Fibroblast of lung (primary cell): ENCODE data around the gene ATG10. TPM values are rescaled to one million over a fixed set of nuclear protein-coding genes. Genes with fewer than 3 reads are reported as not detected.

Experiments
- DNase-seq, 2 donors: peaks; one replicate each; pipeline versions ENCODE4 v3.0.0 to v3.0.0-alpha.2; 2010; ENCODE audit warnings: low read depth in 2 of 2
- H2AFZ ChIP-seq: 2 replicates; pipeline ENCODE4 v1.5.1; 2012; ENCODE audit warnings: low read length, control low read depth, inconsistent platforms
- H3K27ac ChIP-seq: 2 replicates; pipeline ENCODE4 v1.5.1; 2011; ENCODE audit warnings: low read length, control low read depth; ENCODE audit not compliant: insufficient read depth
- H3K27me3 ChIP-seq: 2 replicates; pipeline ENCODE4 v1.5.1; 2011; ENCODE audit warnings: mild to moderate bottlenecking, low read length; ENCODE audit not compliant: control insufficient read depth, insufficient read depth
- H3K36me3 ChIP-seq: 2 replicates; pipeline ENCODE4 v1.5.1; 2011; ENCODE audit warnings: low read length; ENCODE audit not compliant: control insufficient read depth, insufficient read depth
- H3K4me1 ChIP-seq: 2 replicates; pipeline ENCODE4 v1.5.1; 2011; ENCODE audit warnings: low read length; ENCODE audit not compliant: control insufficient read depth, insufficient read depth; ENCODE audit errors: extremely low read depth
- H3K4me2 ChIP-seq: 2 replicates; pipeline ENCODE4 v1.5.1; 2011; ENCODE audit warnings: low read length, control low read depth; ENCODE audit not compliant: insufficient read depth; ENCODE audit errors: extremely low read depth
- H3K4me3 ChIP-seq, 4 experiments: fragments of 200-600 bp in 1 of 4; sonication (generic) in 1 of 4; replicated peaks in 1 of 4; 2 replicates each; pipeline ENCODE4 v1.5.1; 2011 to 2016; ENCODE audit warnings: low read length in 4 of 4, low read depth in 3 of 4, mild to moderate bottlenecking in 3 of 4, control low read depth in 2 of 4, inconsistent platforms in 1 of 4, mixed read lengths in 1 of 4; ENCODE audit not compliant: insufficient read depth in 1 of 4; ENCODE audit errors: control extremely low read depth in 1 of 4
- H3K79me2 ChIP-seq: 2 replicates; pipeline ENCODE4 v1.5.1; 2012; ENCODE audit warnings: mild to moderate bottlenecking, low read length, inconsistent platforms; ENCODE audit not compliant: control insufficient read depth, insufficient read depth
- H3K9ac ChIP-seq: 2 replicates; pipeline ENCODE4 v1.5.1; 2011; ENCODE audit warnings: mild to moderate bottlenecking, low read length, control low read depth; ENCODE audit not compliant: insufficient read depth
- H3K9me3 ChIP-seq: 2 replicates; pipeline ENCODE4 v1.5.1; 2012; ENCODE audit warnings: low read depth, low read length; ENCODE audit not compliant: control insufficient read depth, insufficient read depth
- H4K20me1 ChIP-seq: 2 replicates; pipeline ENCODE4 v1.5.1; 2011; ENCODE audit warnings: low read length; ENCODE audit not compliant: control insufficient read depth, insufficient read depth; ENCODE audit errors: extremely low read depth
- CTCF ChIP-seq, 2 donors: IDR thresholded peaks in 1 of 2; conservative IDR thresholded peaks in 1 of 2; 1 replicate in 1 of 2; 2 replicates in 1 of 2; pipeline ENCODE4 v1.5.1; 2011 to 2012; ENCODE audit warnings: low read length in 2 of 2, control low read depth in 1 of 2, inconsistent platforms in 1 of 2, low read depth in 1 of 2, mild to moderate bottlenecking in 1 of 2
- EZH2 ChIP-seq: IDR thresholded peaks from 2 replicates; pipeline ENCODE4 v1.5.1; 2012; ENCODE audit warnings: low read length, control low read depth, mild to moderate bottlenecking; ENCODE audit errors: missing control alignments
- polyA plus RNA-seq, 2 donors: library from polyadenylated mRNA; depleted of rRNA in 1 of 2; stranded (reverse) in 1 of 2; unstranded in 1 of 2; fragments of >200 nt; gene quantifications; 2 replicates each; pipeline ENCODE4 v1.2.1, GENCODE V29; 2011 to 2012; ENCODE audit warnings: missing spikeins in 1 of 2
- total RNA-seq: library from RNA; depleted of rRNA; stranded (reverse); fragments of >200 nt; gene quantifications from 2 replicates; pipeline ENCODE4 v1.2.1, GENCODE V29; 2014

The ATG10 gene
- total and polyA plus RNA-seq, 2 donors (not counting 1 experiment from before 2014, with no cell fraction given): 2.5 to 8.8 TPM

GRCh38 chr5:82074950-82075349 is 103.1 kb downstream of the ATG10 start:
- Histone ChIP-seq H3K4me2 (no peak overlapping the region), H3K36me3 (no peaks in the 10 kb centered on the region), H3K4me1 (no peaks in the 10 kb centered on the region), H2AFZ (no peak overlapping the region), H3K4me3 (no peak overlapping the region), H3K9me3 (no peaks in the 10 kb centered on the region), H3K9ac (no peak overlapping the region), H3K27ac (no peak overlapping the region), H3K27me3 (no peaks in the 10 kb centered on the region), H3K79me2 (no peaks in the 10 kb centered on the region), H4K20me1 (no peaks in the 10 kb centered on the region)
- peak; percentile 1 to 5 for DNase-seq
- no peak for TF ChIP-seq CTCF (conservative IDR thresholded peaks at IDR 0.05 in 1 of 2, IDR thresholded peaks at IDR 0.05 in 1 of 2; ENCODE audit: low read depth in 1 of 2, low read length in 2 of 2)

- no peak for DNase-seq
- H3K4me1 ChIP-seq: no peaks in the 10 kb centered on the region
- H3K36me3 ChIP-seq: no peaks in the 10 kb centered on the region
- H3K9me3 ChIP-seq: no peaks in the 10 kb centered on the region
- TF ChIP-seq CTCF (conservative IDR thresholded peaks at IDR 0.05 in 1 of 2, IDR thresholded peaks at IDR 0.05 in 1 of 2; ENCODE audit: low read depth in 1 of 2, low read length in 2 of 2): no peak
- TF ChIP-seq EZH2: no peak
- no peaks in the 10 kb centered on the region for H3K27me3 ChIP-seq
- no peaks in the 10 kb centered on the region for H4K20me1 ChIP-seq
- no peak overlapping the region for H3K4me3 ChIP-seq
- H3K4me2 ChIP-seq: no peak overlapping the region
- H3K27ac ChIP-seq: no peak overlapping the region
- no peak overlapping the region for H3K9ac ChIP-seq
- H2AFZ ChIP-seq: no peak overlapping the region
- H3K79me2 ChIP-seq: no peaks in the 10 kb centered on the region
These were observed 105.7 kb downstream of the ATG10 start for GRCh38 chr5:82077496-82077895.

GRCh38 chr5:82091617-82092016 is 119.8 kb downstream of the ATG10 start:
- DNase-seq: no peak
- H3K36me3 ChIP-seq: no peaks in the 10 kb centered on the region
- H3K27me3 ChIP-seq: no peaks in the 10 kb centered on the region
- H2AFZ ChIP-seq: no peak overlapping the region
- H3K9me3 ChIP-seq: no peaks in the 10 kb centered on the region
- TF ChIP-seq EZH2 (no peak), CTCF (conservative IDR thresholded peaks at IDR 0.05 in 1 of 2, IDR thresholded peaks at IDR 0.05 in 1 of 2; ENCODE audit: low read depth in 1 of 2, low read length in 2 of 2) (no peak)
- H3K27ac ChIP-seq: no peak overlapping the region
- no peaks in the 10 kb centered on the region for H4K20me1 ChIP-seq
- H3K4me3 ChIP-seq: no peak overlapping the region
- H3K79me2 ChIP-seq: no peaks in the 10 kb centered on the region
- H3K4me2 ChIP-seq: no peak overlapping the region
- no peak overlapping the region for H3K9ac ChIP-seq
- H3K4me1 ChIP-seq: no peaks in the 10 kb centered on the region
